OCI-LY1 (cell line): ENCODE results near the gene ANKRD24.

ENCODE experiments used
- CTCF ChIP-seq: fragments of 200-600 bp; sonication (generic), shearing (Covaris generic); IDR thresholded peaks from 2 replicates; pipeline ENCODE4 v1.5.1; 2017; ENCODE audit warnings: mild to moderate bottlenecking, antibody characterized with exemption, low read length, moderate library complexity, mixed read lengths
- EZH2 ChIP-seq: fragments of 200-600 bp; sonication (generic), shearing (Covaris generic); IDR thresholded peaks from 2 replicates; pipeline ENCODE4 v1.8.0; 2017; ENCODE audit warnings: borderline replicate concordance, mixed run types, mild to moderate bottlenecking, antibody characterized with exemption, low read length, moderate library complexity, mixed read lengths

- TF ChIP-seq CTCF: no peak
- TF ChIP-seq EZH2: no peak
These were observed 5.3 kb upstream of the ANKRD24 start for GRCh38 chr19:4177146-4177545.
